Neural cell (in vitro differentiated cells): Measurements from ENCODE around the gene NLRP5. TPM values are rescaled to one million over a fixed set of nuclear protein-coding genes. Genes with fewer than 3 reads are reported as not detected.

ENCODE experiments used
- H2AFZ ChIP-seq: fragments of 200-600, 300-800 bp; sonication (generic), shearing (Covaris generic); 2 replicates; pipeline ENCODE4 v1.6.0; 2014; ENCODE audit warnings: low read depth, mild to moderate bottlenecking, antibody characterized with exemption, low read length, moderate library complexity
- H3F3A ChIP-seq: fragments of 200-600 bp; shearing (Covaris generic); 2 replicates; pipeline ENCODE4 v1.6.1; 2016; ENCODE audit warnings: mild to moderate bottlenecking, moderate library complexity, mixed read lengths, antibody characterized with exemption, low read length; ENCODE audit not compliant: insufficient read depth, poor library complexity, severe bottlenecking
- H3K27ac ChIP-seq: fragments of 200-600, 300-800 bp; sonication (generic), shearing (Covaris generic); 2 replicates; pipeline ENCODE4 v1.5.1; 2014; ENCODE audit warnings: mild to moderate bottlenecking, low read length, moderate library complexity
- H3K27me3 ChIP-seq: fragments of 300-800, 200-600 bp; sonication (generic), shearing (Covaris generic); 2 replicates; pipeline ENCODE4 v1.6.0; 2014; ENCODE audit warnings: mild to moderate bottlenecking, low read depth, low read length, moderate library complexity; ENCODE audit not compliant: insufficient read depth
- H3K36me3 ChIP-seq: fragments of 300-800, 200-600 bp; sonication (generic), shearing (Covaris generic); 2 replicates; pipeline ENCODE4 v1.5.1; 2014; ENCODE audit warnings: mild to moderate bottlenecking, antibody characterized with exemption, low read length, moderate library complexity; ENCODE audit not compliant: insufficient read depth
- H3K4me2 ChIP-seq: fragments of 300-800, 200-600 bp; sonication (generic), shearing (Covaris generic); 2 replicates; pipeline ENCODE4 v1.6.0; 2014; ENCODE audit warnings: mild to moderate bottlenecking, low read length
- H3K4me3 ChIP-seq: fragments of 300-800, 200-600 bp; sonication (generic), shearing (Covaris generic); 2 replicates; pipeline ENCODE4 v1.5.1; 2014; ENCODE audit warnings: mild to moderate bottlenecking, low read length, moderate library complexity
- H3K79me2 ChIP-seq: fragments of 200-600 bp; shearing (Covaris generic); replicated peaks from 2 replicates; pipeline ENCODE4 v1.6.0; 2014; ENCODE audit warnings: mild to moderate bottlenecking, low read length, moderate library complexity; ENCODE audit not compliant: insufficient read depth
- H3K9ac ChIP-seq: fragments of 300-800, 200-600 bp; sonication (generic), shearing (Covaris generic); 2 replicates; pipeline ENCODE4 v1.6.1; 2016; ENCODE audit warnings: mild to moderate bottlenecking, low read length, mixed read lengths
- H3K9me2 ChIP-seq: fragments of 200-600 bp; shearing (Covaris generic); 2 replicates; pipeline ENCODE4 v1.6.1; 2016; ENCODE audit warnings: mild to moderate bottlenecking, low read length, mixed read lengths; ENCODE audit not compliant: insufficient read depth
- H3K9me3 ChIP-seq: fragments of 200-600, 300-800 bp; sonication (generic), shearing (Covaris generic); 2 replicates; pipeline ENCODE4 v1.6.1; 2016; ENCODE audit warnings: mild to moderate bottlenecking, mixed run types, low read length, moderate library complexity, mixed read lengths
- H4K20me1 ChIP-seq: fragments of 200-600 bp; shearing (Covaris generic); 2 replicates; pipeline ENCODE4 v1.6.1; 2016; ENCODE audit warnings: mild to moderate bottlenecking, mixed run types; ENCODE audit not compliant: insufficient read depth
- CTCF ChIP-seq: fragments of 450-650 bp; IDR thresholded peaks from 2 replicates; pipeline ENCODE4 v1.5.1; 2014; ENCODE audit warnings: antibody characterized with exemption, mild to moderate bottlenecking, moderate library complexity; ENCODE audit not compliant: poor library complexity, severe bottlenecking
- EP300 ChIP-seq: fragments of 450-650 bp; conservative IDR thresholded peaks from 2 replicates; pipeline ENCODE4 v1.6.1; 2014; ENCODE audit warnings: antibody characterized with exemption, mild to moderate bottlenecking, moderate library complexity; ENCODE audit not compliant: poor library complexity, severe bottlenecking
- EZH2 ChIP-seq: fragments of 200-600, 300-800 bp; shearing (Covaris generic), sonication (generic); IDR thresholded peaks from 2 replicates; pipeline ENCODE4 v1.6.1; 2014; ENCODE audit warnings: antibody characterized with exemption, low read length, borderline replicate concordance, mild to moderate bottlenecking; ENCODE audit not compliant: insufficient read depth, poor library complexity, severe bottlenecking
- MXI1 ChIP-seq: fragments of 450-650 bp; conservative IDR thresholded peaks from 2 replicates; pipeline ENCODE4 v1.6.1; 2014; ENCODE audit warnings: antibody characterized with exemption, mild to moderate bottlenecking; ENCODE audit not compliant: poor library complexity, severe bottlenecking
- POLR2AphosphoS5 ChIP-seq: IDR thresholded peaks from 2 replicates; pipeline ENCODE4 v1.6.1; 2012
- RAD21 ChIP-seq: fragments of 450-650 bp; conservative IDR thresholded peaks from 2 replicates; pipeline ENCODE4 v1.6.1; 2014; ENCODE audit warnings: antibody characterized with exemption, mild to moderate bottlenecking, moderate library complexity
- REST ChIP-seq: IDR thresholded peaks from 2 replicates; pipeline ENCODE4 v1.6.1; 2012; ENCODE audit warnings: borderline replicate concordance
- SMC3 ChIP-seq: fragments of 450-650 bp; conservative IDR thresholded peaks from 2 replicates; pipeline ENCODE4 v1.6.1; 2014; ENCODE audit warnings: antibody characterized with exemption, mild to moderate bottlenecking, moderate library complexity; ENCODE audit not compliant: poor library complexity
- TAF1 ChIP-seq: IDR thresholded peaks from 2 replicates; pipeline ENCODE4 v1.6.1; 2012; ENCODE audit warnings: low read depth
- polyA plus RNA-seq: library from polyadenylated mRNA; depleted of rRNA; stranded (reverse); fragments of >200 nt; gene quantifications from 2 replicates; pipeline ENCODE4 v1.2.3, GENCODE V29; 2014

Gene NLRP5
- polyA plus RNA-seq, 1 donor from 2014 or later: not detected

GRCh38 chr19:55980415-55980814 is 6.2 kb upstream of the NLRP5 start:
- no peak for TF ChIP-seq TAF1
- Histone ChIP-seq H3K4me2 (no peak overlapping the region), H3K27ac (no peak overlapping the region), H3K9me2 (no peaks in the 10 kb centered on the region), H3K27me3 (no peaks in the 10 kb centered on the region), H3K4me3 (no peak overlapping the region), H3K79me2 (no peaks in the 10 kb centered on the region), H2AFZ (no peak overlapping the region), H3K9ac (no peak overlapping the region), H3F3A (no peaks in the 10 kb centered on the region), H3K36me3 (no peaks in the 10 kb centered on the region), H4K20me1 (no peaks in the 10 kb centered on the region), H3K9me3 (no peaks in the 10 kb centered on the region)

GRCh38 chr19:55985254-55985653 is 1.3 kb upstream of the NLRP5 start:
- H3K4me2 ChIP-seq: no peak overlapping the region
- H3K9me3 ChIP-seq: no peaks in the 10 kb centered on the region
- no peak overlapping the region for H3K27ac ChIP-seq
- H3K9me2 ChIP-seq: no peaks in the 10 kb centered on the region
- no peak overlapping the region for H3K4me3 ChIP-seq
- H3K27me3 ChIP-seq: no peaks in the 10 kb centered on the region
- no peaks in the 10 kb centered on the region for H3K79me2 ChIP-seq
- H3K36me3 ChIP-seq: no peaks in the 10 kb centered on the region
- H2AFZ ChIP-seq: no peak overlapping the region
- no peak for TF ChIP-seq SMC3
- no peak for TF ChIP-seq POLR2AphosphoS5
- TF ChIP-seq REST: no peak
- no peak for TF ChIP-seq EZH2
- TF ChIP-seq MXI1: no peak
- TF ChIP-seq RAD21: no peak
- no peak for TF ChIP-seq TAF1
- no peak for TF ChIP-seq EP300
- no peak for TF ChIP-seq CTCF
- H4K20me1 ChIP-seq: no peaks in the 10 kb centered on the region
- H3F3A ChIP-seq: no peaks in the 10 kb centered on the region
- H3K9ac ChIP-seq: no peak overlapping the region

GRCh38 chr19:55990831-55991230 is 4.3 kb downstream of the NLRP5 start:
- no peaks in the 10 kb centered on the region for H3F3A ChIP-seq
- no peaks in the 10 kb centered on the region for H3K9me3 ChIP-seq
- H3K4me2 ChIP-seq: no peak overlapping the region
- no peaks in the 10 kb centered on the region for H3K79me2 ChIP-seq
- no peak overlapping the region for H3K27ac ChIP-seq
- no peaks in the 10 kb centered on the region for H3K36me3 ChIP-seq
- no peaks in the 10 kb centered on the region for H4K20me1 ChIP-seq
- TF ChIP-seq MXI1: no peak
- no peaks in the 10 kb centered on the region for H3K9me2 ChIP-seq
- H3K4me3 ChIP-seq: no peak overlapping the region
- no peak overlapping the region for H3K9ac ChIP-seq
- H2AFZ ChIP-seq: no peak overlapping the region
- H3K27me3 ChIP-seq: no peaks in the 10 kb centered on the region
